K562 (cell line): Measurements from ENCODE around the gene AGPAT3. TPM values are rescaled to one million over a fixed set of nuclear protein-coding genes. Genes with fewer than 3 reads are reported as not detected.

Source experiments
- ATAC-seq: fragments of 200-7000 bp; cut with Tn5 transposase; 3 replicates; pipeline ENCODE4 v1.9.1; 2020; ENCODE audit warnings: moderate library complexity
- BruUV-seq: library from RNA; stranded (reverse); fragments of 400-500 nt; replicated peaks from 2 replicates; lab custom pipeline; 2021; lab: Mats Ljungman, UMichigan
- CTCF ChIA-PET: fragments of 300-600 bp; formaldehyde crosslinking; extraction: SDS; loops from one replicate; lab custom pipeline; 2021; ENCODE audit warnings: low intra/inter-chr PET ratio; lab: Yijun Ruan, JAX
- POLR2A ChIA-PET: fragments of 300-600, 350-650 bp; sonication (Branson Sonifier 250); formaldehyde crosslinking; extraction: SDS; loops from one replicate; lab custom pipeline; 2021; ENCODE audit warnings: antibody characterized with exemption, inconsistent platforms; lab: Yijun Ruan, JAX
- DNase-seq, 4 experiments: peaks; one replicate each; pipeline versions ENCODE4 v3.0.0 to v3.0.0-alpha.2; 2011 to 2018; ENCODE audit warnings: low spot score in 3 of 4, mixed read lengths in 3 of 4; ENCODE audit errors: extremely low read depth in 1 of 4
- FAIRE-seq: peaks from 2 replicates; lab custom pipeline; 2011; peaks lifted over from hg19 to GRCh38; lab: Jason Lieb, UNC
- H2AFZ ChIP-seq: 2 replicates; pipeline ENCODE4 v1.6.0; 2011; ENCODE audit warnings: low read depth, low read length, control low read depth, inconsistent platforms
- H3K27ac ChIP-seq: fragments of 200-600 bp; 3 replicates; pipeline ENCODE4 v1.8.0; 2011; ENCODE audit warnings: low read depth, mild to moderate bottlenecking, control low read depth, inconsistent platforms, low read length, moderate library complexity, mixed read lengths; ENCODE audit errors: extremely low read depth
- H3K27me3 ChIP-seq, 2 experiments: fragments of 300-600 bp in 1 of 2; 2 replicates in 1 of 2; 3 replicates in 1 of 2; pipeline versions ENCODE4 v1.6.0 to v1.8.0; 2011; ENCODE audit warnings: inconsistent platforms in 2 of 2, low read length in 2 of 2, mild to moderate bottlenecking in 1 of 2, mixed read lengths in 1 of 2, moderate library complexity in 1 of 2; ENCODE audit not compliant: control insufficient read depth in 2 of 2, insufficient read depth in 2 of 2
- H3K36me3 ChIP-seq: fragments of 300-600 bp; 3 replicates; pipeline ENCODE4 v1.8.0; 2011; ENCODE audit warnings: mild to moderate bottlenecking, low read length, inconsistent platforms; ENCODE audit not compliant: control insufficient read depth, insufficient read depth
- H3K4me1 ChIP-seq, 2 experiments: fragments of 200-600 bp in 1 of 2; replicated peaks in 1 of 2; 2 replicates in 1 of 2; 3 replicates in 1 of 2; pipeline versions ENCODE4 v1.5.1 to v1.8.0; 2011; ENCODE audit warnings: inconsistent platforms in 2 of 2, low read length in 2 of 2, mild to moderate bottlenecking in 1 of 2, mixed read lengths in 1 of 2, moderate library complexity in 1 of 2; ENCODE audit not compliant: control insufficient read depth in 2 of 2, insufficient read depth in 2 of 2
- H3K4me2 ChIP-seq: 2 replicates; pipeline ENCODE4 v1.6.1; 2011; ENCODE audit warnings: low read length, control low read depth, inconsistent platforms, mixed read lengths; ENCODE audit not compliant: insufficient read depth
- H3K4me3 ChIP-seq: fragments of 200-600 bp; sonication (generic), shearing (Covaris generic); 2 replicates; pipeline ENCODE4 v1.5.1; 2016; ENCODE audit warnings: control low read depth, inconsistent platforms
- H3K79me2 ChIP-seq: fragments of 200-600 bp; 3 replicates; pipeline ENCODE4 v1.8.0; 2011; ENCODE audit warnings: low read length, inconsistent platforms; ENCODE audit not compliant: control insufficient read depth, insufficient read depth
- H3K9ac ChIP-seq, 2 experiments: 2 replicates each; pipeline versions ENCODE4 v1.6.0 to v1.6.1; 2011; ENCODE audit warnings: low read depth in 2 of 2, low read length in 2 of 2, control low read depth in 1 of 2, inconsistent platforms in 1 of 2, mild to moderate bottlenecking in 1 of 2, mixed read lengths in 1 of 2; ENCODE audit not compliant: insufficient read depth in 1 of 2
- H3K9me1 ChIP-seq: one replicate; pipeline ENCODE4 v1.6.0; 2011; ENCODE audit warnings: inconsistent platforms, mild to moderate bottlenecking, low read length, moderate library complexity; ENCODE audit not compliant: control insufficient read depth, insufficient read depth
- H3K9me3 ChIP-seq: replicated peaks from 2 replicates; pipeline ENCODE4 v1.5.1; 2011; ENCODE audit warnings: low read depth, low read length, inconsistent platforms; ENCODE audit not compliant: control insufficient read depth, insufficient read depth
- H4K20me1 ChIP-seq: replicated peaks from 2 replicates; pipeline ENCODE4 v1.6.1; 2011; ENCODE audit warnings: low read length, inconsistent platforms, mixed read lengths; ENCODE audit not compliant: control insufficient read depth, insufficient read depth
- ETV6 ChIP-seq, 3 experiments: fragments of 150-350 bp in 1 of 3; sonication (generic) in 1 of 3; formaldehyde crosslinking in 1 of 3; IDR thresholded peaks; 2 replicates each; pipeline versions ENCODE4 v1.6.1 to v1.8.0; 2014 to 2022; ENCODE audit warnings: borderline replicate concordance in 2 of 3, low read depth in 2 of 3, antibody characterized with exemption in 1 of 3, low read length in 1 of 3, mild to moderate bottlenecking in 1 of 3, missing genetic modification reagents in 1 of 3
- FOXK1 ChIP-seq: sonication (generic); formaldehyde crosslinking; IDR thresholded peaks from 2 replicates; pipeline ENCODE4 v1.8.0; 2022; ENCODE audit warnings: missing genetic modification reagents, mild to moderate bottlenecking, borderline replicate concordance
- NCOR1 ChIP-seq: fragments of 450-650 bp; IDR thresholded peaks from 2 replicates; pipeline ENCODE4 v1.6.1; 2016; ENCODE audit warnings: mild to moderate bottlenecking, moderate library complexity
- NR1H2 ChIP-seq: sonication (generic); formaldehyde crosslinking; IDR thresholded peaks from 2 replicates; pipeline ENCODE4 v1.4.0; 2020; ENCODE audit warnings: mild to moderate bottlenecking, missing genetic modification reagents
- WGBS: fragments of 100-300 bp; shearing (Covaris generic); methylation state at CpG from one replicate; pipeline ENCODE4 v1.1.6; 2016; ENCODE audit warnings: low coverage, mixed read lengths; ENCODE audit not compliant: insufficient coverage; ENCODE audit errors: missing lambda C conversion rate; 5-methylcytosine and 5-hydroxymethylcytosine counted together
- in situ Hi-C: fragments of 300-500 bp; cut with MboI; formaldehyde crosslinking; loops from 4 replicates; pipeline ENCODE4 v1.15.0; 2018; ENCODE audit warnings: inconsistent platforms, mixed read lengths
- intact Hi-C: fragments of 100-400 bp; cut with micrococcal nuclease; formaldehyde crosslinking; loops from 2 replicates; pipeline ENCODE4 v1.14.2; 2022
- polyA plus RNA-seq, 8 experiments: library from polyadenylated mRNA; depleted of rRNA in 4 of 8; stranded (reverse) in 5 of 8; unstranded in 3 of 8; fragments of >200 nt; fragmentation: Nextera tagmentation in 2 of 8; fragmentation: Illumina TruSeq in 1 of 8; extraction: Ambion mirVana in 2 of 8; extraction: Trizol in 1 of 8; gene quantifications; 2 replicates each; pipeline versions ENCODE4 v1.2.1 to v1.2.3, GENCODE V29; 2011 to 2014; ENCODE audit warnings: inconsistent platforms in 1 of 8, missing spikeins in 1 of 8
- total RNA-seq, 7 experiments: library from RNA; depleted of rRNA in 6 of 7; stranded (reverse); fragments of >200 nt in 6 of 7; fragmentation: Illumina TruSeq in 2 of 7; extraction: Trizol in 2 of 7; gene quantifications; 2 replicates each; pipeline versions ENCODE4 v1.2.1 to v1.2.3, GENCODE V29; 2011 to 2021; ENCODE audit warnings: low replicate concordance in 1 of 7

Gene AGPAT3
- total and polyA plus RNA-seq, 9 of the 15 experiments (the other 6 are each of a cell fraction or from before 2014, with no cell fraction given): 1.5 to 88.4 (median 35.7) TPM

- Histone ChIP-seq H3K27ac (no peak overlapping the region), H3K4me3 (no peak overlapping the region), H3K9me1 (no peaks in the 10 kb centered on the region), H3K27me3 (no peaks in the 10 kb centered on the region), H2AFZ (no peak overlapping the region), H3K9ac (peak overlapping the region in 1 of 2 experiments; percentile 81; a peak in 2 of 4 replicates), H3K4me1 (peaks cover 32 to 66% of the 10 kb centered on the region in 2 experiments), H3K9me3 (no peaks in the 10 kb centered on the region), H3K79me2 (peaks cover 20% of the 10 kb centered on the region), H3K4me2 (no peak overlapping the region), H4K20me1 (no peaks in the 10 kb centered on the region), H3K36me3 (peaks cover 2% of the 10 kb centered on the region; the same call in 1 of the 3 replicates)
- in situ Hi-C loops (no loop called here), intact Hi-C loops (no loop called here)
- TF ChIP-seq NCOR1 (no peak), NR1H2 (CRISPR knock-in tag) (0 out of 2 replicates have a peak, but pooled peaks have one; percentile 32), FOXK1 (CRISPR knock-in tag) (0 out of 2 replicates have a peak, but pooled peaks have one; percentile 51), ETV6 (IDR thresholded peaks at IDR 0.05; ENCODE audit: borderline replicate concordance in 1 of 2, low read depth in 2 of 2, low read length in 1 of 2) (no peak), ETV6 (CRISPR knock-in tag; IDR thresholded peaks at IDR 0.05; ENCODE audit: borderline replicate concordance) (0 out of 2 replicates have a peak, but pooled peaks have one; percentile 31)
- FAIRE-seq (no peak), ATAC-seq (no peak), DNase-seq (no peak)
- WGBS: 79% methylated on average over 8 of the region's 8 CpGs
- no TSS peak for BruUV-seq
- CTCF ChIA-PET: no interaction called here
- POLR2A ChIA-PET: interaction anchor here (0.8 to 1.6 kb wide), 5 partner anchors 18 to 153 kb away, joined by 3 to 8 read pairs (median 5); no protein-coding TSS in a partner anchor
Observed at GRCh38 chr21:43861706-43862105, 3.3 kb upstream of the AGPAT3 start.
